SK-N-MC (cell line): Measurements from ENCODE around the gene PDK2.

Experiments used
- EZH2 ChIP-seq: fragments of 200-600 bp; sonication (generic); IDR thresholded peaks from one replicate; pipeline ENCODE4 v1.6.1; 2017; ENCODE audit warnings: antibody characterized with exemption
- POLR2AphosphoS5 ChIP-seq: IDR thresholded peaks from 2 replicates; pipeline ENCODE4 v1.6.1; 2012; ENCODE audit warnings: mild to moderate bottlenecking, low read depth, low read length, borderline replicate concordance

- TF ChIP-seq EZH2 (no peak), POLR2AphosphoS5 (no peak)
These were observed 41.9 kb downstream of the PDK2 start for GRCh38 chr17:50137042-50137441.
